Caco-2 (cell line): ENCODE measurements around the gene KLHL8. TPM values are rescaled to one million over a fixed set of nuclear protein-coding genes. Genes with fewer than 3 reads are reported as not detected.

Experiments used
- BruUV-seq: library from RNA; stranded (reverse); fragments of 400-500 nt; replicated peaks from 2 replicates; lab custom pipeline; 2021; lab: Mats Ljungman, UMichigan
- CTCF ChIA-PET: fragments of 300-600 bp; sonication (Branson Sonifier 250); formaldehyde crosslinking; loops from one replicate; lab custom pipeline; 2022; ENCODE audit warnings: antibody characterized with exemption; lab: Charles Lee
- POLR2A ChIA-PET: fragments of 300-600 bp; sonication (Branson Sonifier 250); formaldehyde crosslinking; loops from one replicate; lab custom pipeline; 2022; ENCODE audit warnings: antibody characterized with exemption; lab: Charles Lee
- DNase-seq, 2 experiments: peaks; one replicate each; pipeline versions ENCODE4 v3.0.0 to v3.0.0-alpha.2; 2020 to 2022
- H3K27me3 ChIP-seq: replicated peaks from 2 replicates; pipeline ENCODE4 v1.6.0; 2011; ENCODE audit warnings: low read length; ENCODE audit not compliant: control insufficient read depth, insufficient read depth
- H3K36me3 ChIP-seq: 2 replicates; pipeline ENCODE4 v1.5.1; 2011; ENCODE audit warnings: low read length; ENCODE audit not compliant: control insufficient read depth, insufficient read depth
- H3K4me1 ChIP-seq: fragments of 250-450 bp; sonication (Bioruptor Pico); 2 replicates; pipeline ENCODE4 v1.5.1; 2020; ENCODE audit warnings: mild to moderate bottlenecking
- H3K4me3 ChIP-seq: 2 replicates; pipeline ENCODE4 v1.5.1; 2011; ENCODE audit warnings: low read depth, mild to moderate bottlenecking, control low read depth, low read length
- H3K9me3 ChIP-seq: fragments of 250-450 bp; sonication (Bioruptor Pico); 2 replicates; pipeline ENCODE4 v1.5.1; 2020; ENCODE audit warnings: mild to moderate bottlenecking, moderate library complexity
- H3K27ac Mint-ChIP-seq: one replicate; pipeline ENCODE4 v1.8.0; 2022; ENCODE audit warnings: mixed read lengths; ENCODE audit not compliant: unreplicated experiment
- H3K27me3 Mint-ChIP-seq: one replicate; pipeline ENCODE4 v1.8.0; 2022; ENCODE audit warnings: mixed read lengths; ENCODE audit not compliant: insufficient read depth, unreplicated experiment
- H3K36me3 Mint-ChIP-seq: one replicate; pipeline ENCODE4 v1.8.0; 2022; ENCODE audit warnings: mild to moderate bottlenecking, mixed read lengths; ENCODE audit not compliant: insufficient read depth, unreplicated experiment
- H3K4me1 Mint-ChIP-seq: one replicate; pipeline ENCODE4 v1.8.0; 2022; ENCODE audit warnings: low read depth, mixed read lengths; ENCODE audit not compliant: unreplicated experiment
- H3K4me3 Mint-ChIP-seq: one replicate; pipeline ENCODE4 v1.8.0; 2022; ENCODE audit warnings: mild to moderate bottlenecking, moderate library complexity, mixed read lengths; ENCODE audit not compliant: unreplicated experiment
- H3K9me3 Mint-ChIP-seq: one replicate; pipeline ENCODE4 v1.8.0; 2022; ENCODE audit warnings: mixed read lengths; ENCODE audit not compliant: unreplicated experiment
- intact Hi-C: fragments of 100-400 bp; cut with micrococcal nuclease; formaldehyde crosslinking; loops from one replicate; pipeline ENCODE4 v1.10.0; 2022; ENCODE audit not compliant: unreplicated experiment
- total RNA-seq: library from RNA; stranded (reverse); gene quantifications from 2 replicates; pipeline ENCODE4 v1.2.3, GENCODE V29; 2022
- TF ChIP-seq, protein P1 (sequence below), 2 experiments: fragments of 200-600 bp in 1 of 2; IDR thresholded peaks; 1 replicate in 1 of 2; 2 replicates in 1 of 2; pipeline versions ENCODE4 v1.5.1 to v1.8.0; 2011 to 2022; ENCODE audit warnings: antibody characterized with exemption in 1 of 2, control low read depth in 1 of 2, inconsistent platforms in 1 of 2, low read depth in 1 of 2, low read length in 1 of 2, mild to moderate bottlenecking in 1 of 2, moderate library complexity in 1 of 2; ENCODE audit not compliant: insufficient read depth in 1 of 2, severe bottlenecking in 1 of 2, unreplicated experiment in 1 of 2

The KLHL8 gene
- total RNA-seq, 1 experiment from 2014 or later, result 27.7 TPM

DNA sequence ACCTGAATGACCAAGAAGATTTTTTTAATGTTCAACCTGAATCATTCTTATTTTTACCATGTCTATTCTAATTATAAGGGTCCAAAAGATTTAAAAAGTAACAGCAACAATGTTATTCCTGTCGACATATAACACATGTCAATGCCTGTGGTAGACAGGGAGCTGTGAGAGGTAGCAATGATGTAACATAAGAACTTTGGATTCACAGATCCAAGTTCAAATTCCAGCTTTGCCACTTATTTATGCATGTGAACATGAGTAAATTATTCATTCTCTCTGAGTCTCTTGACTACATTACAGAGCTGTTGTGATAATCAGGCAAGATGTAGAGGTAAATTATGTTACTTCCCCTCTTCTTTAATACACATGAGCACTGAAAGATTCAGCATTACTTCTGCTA is 54.5 kb downstream of the KLHL8 start:
- Histone ChIP-seq H3K9me3 (no peaks in the 10 kb centered on the region), H3K4me1 (no peaks in the 10 kb centered on the region), H3K4me3 (no peak overlapping the region), H3K36me3 (peaks cover 2% of the 10 kb centered on the region; the same call in 1 of the 2 replicates), H3K27me3 (no peaks in the 10 kb centered on the region)
- DNase-seq, result no peak
- TF ChIP-seq, protein P1, sequence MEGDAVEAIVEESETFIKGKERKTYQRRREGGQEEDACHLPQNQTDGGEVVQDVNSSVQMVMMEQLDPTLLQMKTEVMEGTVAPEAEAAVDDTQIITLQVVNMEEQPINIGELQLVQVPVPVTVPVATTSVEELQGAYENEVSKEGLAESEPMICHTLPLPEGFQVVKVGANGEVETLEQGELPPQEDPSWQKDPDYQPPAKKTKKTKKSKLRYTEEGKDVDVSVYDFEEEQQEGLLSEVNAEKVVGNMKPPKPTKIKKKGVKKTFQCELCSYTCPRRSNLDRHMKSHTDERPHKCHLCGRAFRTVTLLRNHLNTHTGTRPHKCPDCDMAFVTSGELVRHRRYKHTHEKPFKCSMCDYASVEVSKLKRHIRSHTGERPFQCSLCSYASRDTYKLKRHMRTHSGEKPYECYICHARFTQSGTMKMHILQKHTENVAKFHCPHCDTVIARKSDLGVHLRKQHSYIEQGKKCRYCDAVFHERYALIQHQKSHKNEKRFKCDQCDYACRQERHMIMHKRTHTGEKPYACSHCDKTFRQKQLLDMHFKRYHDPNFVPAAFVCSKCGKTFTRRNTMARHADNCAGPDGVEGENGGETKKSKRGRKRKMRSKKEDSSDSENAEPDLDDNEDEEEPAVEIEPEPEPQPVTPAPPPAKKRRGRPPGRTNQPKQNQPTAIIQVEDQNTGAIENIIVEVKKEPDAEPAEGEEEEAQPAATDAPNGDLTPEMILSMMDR (IDR thresholded peaks at IDR 0.05; ENCODE audit: insufficient read depth in 1 of 2, low read depth in 1 of 2, low read length in 1 of 2, severe bottlenecking in 1 of 2, unreplicated experiment in 1 of 2), result no peak
- H3K27me3 Mint-ChIP-seq, result no peaks in the 10 kb centered on the region
- no peaks in the 10 kb centered on the region for H3K4me1 Mint-ChIP-seq
- H3K36me3 Mint-ChIP-seq, result peaks cover 34% of the 10 kb centered on the region
- no peak overlapping the region for H3K4me3 Mint-ChIP-seq
- CTCF ChIA-PET, result interaction anchor here (0.5 kb wide), 1 partner anchor 280 kb away, joined by 4 read pairs; no protein-coding TSS in a partner anchor
- H3K9me3 Mint-ChIP-seq, result no peaks in the 10 kb centered on the region
- intact Hi-C loops, result no loop called here
- H3K27ac Mint-ChIP-seq, result no peak overlapping the region
- BruUV-seq, result no TSS peak
- POLR2A ChIA-PET, result no interaction called here

DNA sequence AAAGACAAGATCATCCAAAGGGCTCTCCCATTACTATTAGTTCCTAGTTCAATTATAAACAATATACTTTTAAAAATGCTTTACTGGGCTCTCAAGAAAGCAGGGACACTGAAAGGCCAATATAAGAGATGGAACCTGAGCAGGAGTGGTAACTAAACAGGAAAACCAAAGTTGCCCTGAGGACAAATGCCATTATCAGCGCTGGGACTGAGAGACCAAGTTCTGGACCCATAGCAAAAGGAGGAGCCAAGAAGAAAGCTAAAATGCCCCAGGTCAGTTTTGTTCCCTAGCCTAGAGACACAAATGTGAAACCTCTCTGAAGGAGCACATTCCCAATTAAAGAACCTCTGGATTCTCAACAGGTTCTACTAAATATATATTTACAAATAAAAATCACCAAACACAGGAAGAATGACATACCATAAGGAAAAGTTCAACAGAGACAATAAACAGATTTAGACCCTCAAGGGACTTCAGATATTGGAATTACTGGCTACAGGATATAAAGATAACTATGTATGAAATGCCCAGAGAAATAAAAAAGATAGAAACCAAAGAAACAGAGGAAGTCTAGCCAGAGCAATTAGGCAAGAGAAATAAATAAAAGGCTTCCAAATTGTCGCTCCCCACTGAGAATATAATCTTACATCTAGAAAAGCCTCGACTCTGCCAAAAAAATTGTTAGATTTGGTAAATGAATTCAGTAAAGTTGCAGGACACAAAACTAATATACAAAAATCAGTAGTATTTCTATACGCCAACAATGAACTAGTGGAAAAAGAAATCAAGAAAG is 67.1 kb downstream of the KLHL8 start:
- Histone ChIP-seq H3K27me3 (no peaks in the 10 kb centered on the region), H3K4me3 (no peak overlapping the region), H3K9me3 (no peaks in the 10 kb centered on the region), H3K4me1 (peaks cover 8% of the 10 kb centered on the region), H3K36me3 (no peaks in the 10 kb centered on the region)
- BruUV-seq, result no TSS peak
- CTCF ChIA-PET, result no interaction called here
- Mint-ChIP-seq H3K4me1 (peaks cover 31% of the 10 kb centered on the region), H3K27ac (no peak overlapping the region), H3K27me3 (no peaks in the 10 kb centered on the region), H3K9me3 (no peaks in the 10 kb centered on the region), H3K36me3 (peaks cover 21% of the 10 kb centered on the region), H3K4me3 (no peak overlapping the region)
- DNase-seq, result no peak
- TF ChIP-seq, protein P1 (IDR thresholded peaks at IDR 0.05; ENCODE audit: insufficient read depth in 1 of 2, low read depth in 1 of 2, low read length in 1 of 2, severe bottlenecking in 1 of 2, unreplicated experiment in 1 of 2), result no peak
- POLR2A ChIA-PET, result no interaction called here
- intact Hi-C loops, result loop anchor here (5.0 kb wide), 1 partner anchor 314 kb away; no protein-coding TSS in a partner anchor

DNA sequence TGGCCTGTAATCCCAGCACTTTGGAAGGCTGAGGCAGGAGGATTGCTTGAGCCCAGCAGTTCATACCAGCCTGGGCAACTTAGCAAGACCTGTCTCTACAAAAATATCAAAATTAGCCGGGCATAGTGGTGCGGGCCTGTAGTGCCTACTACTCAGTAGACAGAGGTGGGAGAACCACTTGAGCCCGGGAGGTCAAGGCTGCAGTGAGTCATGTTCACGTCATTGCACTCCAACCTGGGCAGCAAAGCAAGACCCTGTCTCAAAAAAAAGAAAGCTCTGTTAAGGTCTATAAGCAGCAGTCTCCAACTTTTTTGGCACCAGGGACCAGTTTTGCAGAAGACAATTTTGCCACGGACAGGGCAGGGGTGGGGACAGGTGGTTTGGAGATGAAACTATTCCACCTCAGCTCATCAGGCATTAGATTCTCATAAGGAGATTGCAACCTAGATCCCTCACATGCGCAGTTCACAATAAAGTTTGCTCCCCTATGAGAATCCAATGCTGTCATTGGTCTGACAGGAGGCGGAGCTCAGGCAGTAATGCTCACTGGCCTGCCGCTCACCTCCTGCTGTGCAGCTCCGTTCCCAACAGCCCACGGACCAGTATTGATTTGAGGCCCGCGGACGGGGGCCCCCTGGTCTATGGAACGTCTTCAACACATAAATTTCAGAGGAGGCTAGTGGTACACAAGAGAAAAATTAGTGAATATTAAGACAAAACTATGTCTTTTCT is 67.9 kb downstream of the KLHL8 start:
- intact Hi-C loops, result loop anchor here (5.0 kb wide), 1 partner anchor 315 kb away; no protein-coding TSS in a partner anchor
- no peak overlapping the region for H3K4me3 ChIP-seq
- POLR2A ChIA-PET, result interaction anchor here (0.5 kb wide), 2 partner anchors 124 to 238 kb away, joined by 3 to 5 read pairs; no protein-coding TSS in a partner anchor
- no peaks in the 10 kb centered on the region for H3K27me3 ChIP-seq
- H3K36me3 Mint-ChIP-seq, result peaks cover 21% of the 10 kb centered on the region
- H3K4me3 Mint-ChIP-seq, result no peak overlapping the region
- CTCF ChIA-PET, result interaction anchor here (3.1 kb wide), 1 partner anchor 82 kb away, joined by 20 read pairs; no protein-coding TSS in a partner anchor
- no peaks in the 10 kb centered on the region for H3K27me3 Mint-ChIP-seq
- H3K4me1 ChIP-seq, result peaks cover 8% of the 10 kb centered on the region
- no peak overlapping the region for H3K27ac Mint-ChIP-seq
- TF ChIP-seq, protein P1 (IDR thresholded peaks at IDR 0.05; ENCODE audit: insufficient read depth in 1 of 2, low read depth in 1 of 2, low read length in 1 of 2, severe bottlenecking in 1 of 2, unreplicated experiment in 1 of 2), result no peak
- no peak for DNase-seq
- H3K9me3 Mint-ChIP-seq, result no peaks in the 10 kb centered on the region
- BruUV-seq, result no TSS peak
- H3K9me3 ChIP-seq, result no peaks in the 10 kb centered on the region
- H3K4me1 Mint-ChIP-seq, result peaks cover 31% of the 10 kb centered on the region
- no peaks in the 10 kb centered on the region for H3K36me3 ChIP-seq
